NCI-H226 (cell line): ENCODE data around the gene CHPT1.
"Not testable (repeated sequence)": the region's sequence is repeated elsewhere in the genome, so short reads cannot be mapped to it uniquely, and the experiment has no call there.

ENCODE experiments used
- DNase-seq: peaks from one replicate; pipeline ENCODE4 v3.0.0-alpha.2; 2015

Gene CHPT1

GRCh38 chr12:101697197-101697929 is at the start of gene CHPT1:
Gene CHPT1, plus strand, starts transcription at chr12:101697640. Its CDS starts 222 bp downstream, at chr12:101697862.
- peak; percentile 8 for DNase-seq

- no peak for DNase-seq
Measured at GRCh38 chr12:101647711-101648110, 49.7 kb upstream of the CHPT1 start.

- no peak for DNase-seq
Measured at GRCh38 chr12:101648195-101648594, 49.2 kb upstream of the CHPT1 start.

GRCh38 chr12:101650346-101651117 is 46.9 kb upstream of the CHPT1 start:
- no peak for DNase-seq

GRCh38 chr12:101653030-101653429 is 44.4 kb upstream of the CHPT1 start:
- DNase-seq: no peak

- DNase-seq: no peak
Measured at GRCh38 chr12:101653503-101653902, 43.9 kb upstream of the CHPT1 start.

- DNase-seq: no peak
Measured at GRCh38 chr12:101654442-101654841, 43.0 kb upstream of the CHPT1 start.

GRCh38 chr12:101655393-101655792 is 42.0 kb upstream of the CHPT1 start:
- no peak for DNase-seq

- not testable (repeated sequence) for DNase-seq
Measured at GRCh38 chr12:101660662-101661061, 36.8 kb upstream of the CHPT1 start.

- no peak for DNase-seq
Measured at GRCh38 chr12:101663298-101663697, 34.1 kb upstream of the CHPT1 start.

GRCh38 chr12:101664992-101665391 is 32.4 kb upstream of the CHPT1 start:
- DNase-seq: no peak

- no peak for DNase-seq
Measured at GRCh38 chr12:101666052-101666728, 31.2 kb upstream of the CHPT1 start.

- no peak for DNase-seq
Measured at GRCh38 chr12:101667591-101667990, 29.8 kb upstream of the CHPT1 start.

- peak; percentile 33 for DNase-seq
Measured at GRCh38 chr12:101670007-101670671, 27.3 kb upstream of the CHPT1 start.

GRCh38 chr12:101671157-101671791 is 26.2 kb upstream of the CHPT1 start:
- DNase-seq: no peak

GRCh38 chr12:101671833-101672232 is 25.6 kb upstream of the CHPT1 start:
- DNase-seq: no peak

- no peak for DNase-seq
Measured at GRCh38 chr12:101675555-101675954, 21.9 kb upstream of the CHPT1 start.

GRCh38 chr12:101676497-101676896 is 20.9 kb upstream of the CHPT1 start:
- DNase-seq: not testable (repeated sequence)

- DNase-seq: no peak
Measured at GRCh38 chr12:101678081-101678480, 19.4 kb upstream of the CHPT1 start.

- DNase-seq: no peak
Measured at GRCh38 chr12:101680240-101680639, 17.2 kb upstream of the CHPT1 start.

GRCh38 chr12:101680647-101681046 is 16.8 kb upstream of the CHPT1 start:
- no peak for DNase-seq

GRCh38 chr12:101681627-101682026 is 15.8 kb upstream of the CHPT1 start:
- DNase-seq: not testable (repeated sequence)

GRCh38 chr12:101685092-101685491 is 12.3 kb upstream of the CHPT1 start:
- DNase-seq: no peak
